Caco-2 (cell line): ENCODE data around the gene ZDHHC22. TPM values are rescaled to one million over a fixed set of nuclear protein-coding genes. Genes with fewer than 3 reads are reported as not detected.

Source experiments
- BruUV-seq: library from RNA; stranded (reverse); fragments of 400-500 nt; replicated peaks from 2 replicates; lab custom pipeline; 2021; lab: Mats Ljungman, UMichigan
- CTCF ChIA-PET: fragments of 300-600 bp; sonication (Branson Sonifier 250); formaldehyde crosslinking; loops from one replicate; lab custom pipeline; 2022; ENCODE audit warnings: antibody characterized with exemption; lab: Charles Lee
- POLR2A ChIA-PET: fragments of 300-600 bp; sonication (Branson Sonifier 250); formaldehyde crosslinking; loops from one replicate; lab custom pipeline; 2022; ENCODE audit warnings: antibody characterized with exemption; lab: Charles Lee
- DNase-seq, 2 experiments: peaks; one replicate each; pipeline versions ENCODE4 v3.0.0 to v3.0.0-alpha.2; 2020 to 2022
- H3K27me3 ChIP-seq: replicated peaks from 2 replicates; pipeline ENCODE4 v1.6.0; 2011; ENCODE audit warnings: low read length; ENCODE audit not compliant: control insufficient read depth, insufficient read depth
- H3K36me3 ChIP-seq: 2 replicates; pipeline ENCODE4 v1.5.1; 2011; ENCODE audit warnings: low read length; ENCODE audit not compliant: control insufficient read depth, insufficient read depth
- H3K4me1 ChIP-seq: fragments of 250-450 bp; sonication (Bioruptor Pico); 2 replicates; pipeline ENCODE4 v1.5.1; 2020; ENCODE audit warnings: mild to moderate bottlenecking
- H3K4me3 ChIP-seq: 2 replicates; pipeline ENCODE4 v1.5.1; 2011; ENCODE audit warnings: low read depth, mild to moderate bottlenecking, control low read depth, low read length
- H3K9me3 ChIP-seq: fragments of 250-450 bp; sonication (Bioruptor Pico); 2 replicates; pipeline ENCODE4 v1.5.1; 2020; ENCODE audit warnings: mild to moderate bottlenecking, moderate library complexity
- H3K27ac Mint-ChIP-seq: one replicate; pipeline ENCODE4 v1.8.0; 2022; ENCODE audit warnings: mixed read lengths; ENCODE audit not compliant: unreplicated experiment
- H3K27me3 Mint-ChIP-seq: one replicate; pipeline ENCODE4 v1.8.0; 2022; ENCODE audit warnings: mixed read lengths; ENCODE audit not compliant: insufficient read depth, unreplicated experiment
- H3K36me3 Mint-ChIP-seq: one replicate; pipeline ENCODE4 v1.8.0; 2022; ENCODE audit warnings: mild to moderate bottlenecking, mixed read lengths; ENCODE audit not compliant: insufficient read depth, unreplicated experiment
- H3K4me1 Mint-ChIP-seq: one replicate; pipeline ENCODE4 v1.8.0; 2022; ENCODE audit warnings: low read depth, mixed read lengths; ENCODE audit not compliant: unreplicated experiment
- H3K4me3 Mint-ChIP-seq: one replicate; pipeline ENCODE4 v1.8.0; 2022; ENCODE audit warnings: mild to moderate bottlenecking, moderate library complexity, mixed read lengths; ENCODE audit not compliant: unreplicated experiment
- H3K9me3 Mint-ChIP-seq: one replicate; pipeline ENCODE4 v1.8.0; 2022; ENCODE audit warnings: mixed read lengths; ENCODE audit not compliant: unreplicated experiment
- intact Hi-C: fragments of 100-400 bp; cut with micrococcal nuclease; formaldehyde crosslinking; loops from one replicate; pipeline ENCODE4 v1.10.0; 2022; ENCODE audit not compliant: unreplicated experiment
- total RNA-seq: library from RNA; stranded (reverse); gene quantifications from 2 replicates; pipeline ENCODE4 v1.2.3, GENCODE V29; 2022
- TF ChIP-seq, protein P1 (sequence below), 2 experiments: fragments of 200-600 bp in 1 of 2; IDR thresholded peaks; 1 replicate in 1 of 2; 2 replicates in 1 of 2; pipeline versions ENCODE4 v1.5.1 to v1.8.0; 2011 to 2022; ENCODE audit warnings: antibody characterized with exemption in 1 of 2, control low read depth in 1 of 2, inconsistent platforms in 1 of 2, low read depth in 1 of 2, low read length in 1 of 2, mild to moderate bottlenecking in 1 of 2, moderate library complexity in 1 of 2; ENCODE audit not compliant: insufficient read depth in 1 of 2, severe bottlenecking in 1 of 2, unreplicated experiment in 1 of 2

The ZDHHC22 gene
- total RNA-seq, 1 experiment from 2014 or later, result not detected

DNA sequence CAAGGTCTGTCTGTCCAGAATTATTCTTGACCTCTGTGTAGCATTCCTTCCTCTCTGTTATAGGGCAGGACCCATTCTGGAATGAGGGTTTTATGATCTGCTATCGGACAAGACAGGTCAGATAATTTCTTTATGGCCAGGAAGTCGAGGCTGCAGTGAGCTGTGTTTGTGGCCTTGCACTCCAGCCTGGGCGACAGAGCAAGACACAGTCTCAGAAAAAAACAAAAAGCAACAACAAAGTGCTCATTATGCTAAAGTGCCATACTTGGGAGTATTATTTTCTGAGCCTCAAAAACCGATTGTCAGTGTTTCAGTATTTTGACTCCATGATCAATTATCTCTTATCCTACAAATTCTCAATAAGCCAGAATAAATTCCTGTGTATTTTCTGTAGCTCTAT, 39.4 kb downstream of the ZDHHC22 start:
- ChIA-PET CTCF (no interaction called here), POLR2A (no interaction called here)
- Histone ChIP-seq H3K4me3 (no peak overlapping the region), H3K36me3 (no peaks in the 10 kb centered on the region; the same call in 1 of the 2 replicates), H3K4me1 (no peaks in the 10 kb centered on the region; the same call in 1 of the 2 replicates), H3K27me3 (no peaks in the 10 kb centered on the region), H3K9me3 (no peaks in the 10 kb centered on the region)
- Mint-ChIP-seq H3K9me3 (no peaks in the 10 kb centered on the region), H3K27ac (no peak overlapping the region), H3K27me3 (no peaks in the 10 kb centered on the region), H3K4me3 (no peak overlapping the region), H3K36me3 (peaks cover 10% of the 10 kb centered on the region), H3K4me1 (peaks cover 11% of the 10 kb centered on the region)
- TF ChIP-seq, protein P1, sequence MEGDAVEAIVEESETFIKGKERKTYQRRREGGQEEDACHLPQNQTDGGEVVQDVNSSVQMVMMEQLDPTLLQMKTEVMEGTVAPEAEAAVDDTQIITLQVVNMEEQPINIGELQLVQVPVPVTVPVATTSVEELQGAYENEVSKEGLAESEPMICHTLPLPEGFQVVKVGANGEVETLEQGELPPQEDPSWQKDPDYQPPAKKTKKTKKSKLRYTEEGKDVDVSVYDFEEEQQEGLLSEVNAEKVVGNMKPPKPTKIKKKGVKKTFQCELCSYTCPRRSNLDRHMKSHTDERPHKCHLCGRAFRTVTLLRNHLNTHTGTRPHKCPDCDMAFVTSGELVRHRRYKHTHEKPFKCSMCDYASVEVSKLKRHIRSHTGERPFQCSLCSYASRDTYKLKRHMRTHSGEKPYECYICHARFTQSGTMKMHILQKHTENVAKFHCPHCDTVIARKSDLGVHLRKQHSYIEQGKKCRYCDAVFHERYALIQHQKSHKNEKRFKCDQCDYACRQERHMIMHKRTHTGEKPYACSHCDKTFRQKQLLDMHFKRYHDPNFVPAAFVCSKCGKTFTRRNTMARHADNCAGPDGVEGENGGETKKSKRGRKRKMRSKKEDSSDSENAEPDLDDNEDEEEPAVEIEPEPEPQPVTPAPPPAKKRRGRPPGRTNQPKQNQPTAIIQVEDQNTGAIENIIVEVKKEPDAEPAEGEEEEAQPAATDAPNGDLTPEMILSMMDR (IDR thresholded peaks at IDR 0.05; ENCODE audit: insufficient read depth in 1 of 2, low read depth in 1 of 2, low read length in 1 of 2, severe bottlenecking in 1 of 2, unreplicated experiment in 1 of 2), result no peak
- BruUV-seq, result no TSS peak
- intact Hi-C loops, result no loop called here
- no peak for DNase-seq

DNA sequence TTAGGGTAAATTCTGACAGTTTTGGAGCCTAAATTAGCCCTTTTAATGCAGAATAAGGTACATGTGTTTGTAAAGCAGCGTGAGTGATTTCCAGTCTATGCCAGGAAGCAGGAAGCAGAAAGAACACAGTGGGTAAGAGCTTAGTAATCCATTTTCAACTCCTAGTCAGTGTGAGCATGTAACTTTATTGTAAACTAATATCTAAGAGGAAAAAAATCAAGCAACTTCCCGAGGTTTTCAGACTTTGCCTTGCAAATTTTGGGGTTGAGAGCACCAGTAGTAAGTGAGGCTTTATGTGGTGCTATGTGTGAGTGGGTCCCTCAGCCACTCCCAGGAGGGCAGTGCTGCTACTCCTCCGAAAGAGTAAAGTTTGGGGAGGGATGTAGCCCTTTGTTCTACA, 40.6 kb downstream of the ZDHHC22 start:
- Histone ChIP-seq H3K36me3 (no peaks in the 10 kb centered on the region; the same call in 1 of the 2 replicates), H3K4me1 (peaks cover 4% of the 10 kb centered on the region; the same call in 1 of the 2 replicates), H3K27me3 (no peaks in the 10 kb centered on the region), H3K4me3 (no peak overlapping the region), H3K9me3 (no peaks in the 10 kb centered on the region)
- intact Hi-C loops, result no loop called here
- no peak for DNase-seq
- TF ChIP-seq, protein P1 (IDR thresholded peaks at IDR 0.05; ENCODE audit: insufficient read depth in 1 of 2, low read depth in 1 of 2, low read length in 1 of 2, severe bottlenecking in 1 of 2, unreplicated experiment in 1 of 2), result no peak
- peaks cover 10% of the 10 kb centered on the region for H3K36me3 Mint-ChIP-seq
- no peak overlapping the region for H3K4me3 Mint-ChIP-seq
- no peaks in the 10 kb centered on the region for H3K27me3 Mint-ChIP-seq
- ChIA-PET POLR2A (no interaction called here), CTCF (no interaction called here)
- no TSS peak for BruUV-seq
- H3K27ac Mint-ChIP-seq, result no peak overlapping the region
- H3K4me1 Mint-ChIP-seq, result peaks cover 11% of the 10 kb centered on the region
- no peaks in the 10 kb centered on the region for H3K9me3 Mint-ChIP-seq

DNA sequence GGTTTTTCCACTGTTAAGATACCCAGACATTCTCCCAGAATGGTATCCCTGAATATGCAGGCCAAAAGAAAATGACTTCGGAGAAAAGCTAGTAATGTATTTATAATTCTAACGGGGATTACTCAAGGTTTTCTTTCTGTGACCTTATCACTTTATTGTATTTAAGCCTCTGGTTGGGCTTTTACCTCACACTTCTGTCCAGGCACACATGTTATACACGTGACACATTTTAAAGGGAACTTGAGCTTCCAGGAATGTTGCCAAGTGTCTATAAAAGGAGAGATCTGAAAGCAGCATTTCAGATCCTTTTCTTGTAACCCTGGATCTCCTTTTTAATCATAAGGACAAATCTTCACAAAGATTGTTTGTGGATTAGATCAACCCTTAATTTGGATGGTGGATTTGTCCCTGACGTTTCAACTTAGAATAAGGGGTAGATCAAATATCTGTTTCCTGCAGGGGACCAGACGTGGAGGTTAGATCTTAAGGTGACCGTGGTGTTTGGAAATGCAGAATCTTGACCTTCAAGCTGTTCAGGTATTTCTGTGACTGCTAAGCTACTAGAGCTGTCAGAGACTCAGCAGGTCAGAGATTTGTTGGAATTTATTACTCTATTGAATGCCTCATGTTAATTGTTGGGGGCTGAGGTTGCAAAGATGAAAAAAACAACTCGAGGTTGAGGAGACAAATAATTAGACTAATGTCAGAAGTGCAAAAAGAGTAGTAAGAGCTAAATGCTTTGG, 42.0 kb downstream of the ZDHHC22 start:
- Mint-ChIP-seq H3K36me3 (peaks cover 10% of the 10 kb centered on the region), H3K4me1 (peaks cover 11% of the 10 kb centered on the region), H3K4me3 (peak overlapping the region; percentile 90), H3K9me3 (no peaks in the 10 kb centered on the region), H3K27me3 (no peaks in the 10 kb centered on the region), H3K27ac (peak overlapping the region; percentile 97)
- ChIA-PET POLR2A (no interaction called here), CTCF (interaction anchor here (0.6 to 2.0 kb wide), 4 partner anchors 29 to 1193 kb away, joined by 3 to 9 read pairs (median 6); no protein-coding TSS in a partner anchor)
- no peaks in the 10 kb centered on the region; the same call in 1 of the 2 replicates for H3K36me3 ChIP-seq
- H3K4me1 ChIP-seq, result peaks cover 5% of the 10 kb centered on the region; the same call in 1 of the 2 replicates
- TF ChIP-seq, protein P1 (IDR thresholded peaks at IDR 0.05; ENCODE audit: insufficient read depth in 1 of 2, low read depth in 1 of 2, low read length in 1 of 2, severe bottlenecking in 1 of 2, unreplicated experiment in 1 of 2), result no peak
- peak overlapping the region; percentile 88 for H3K4me3 ChIP-seq
- intact Hi-C loops, result loop anchor here (2.0 kb wide), 1 partner anchor 221 kb away; the partner anchor contains the start of genes GSTZ1 and POMT2
- no peaks in the 10 kb centered on the region for H3K9me3 ChIP-seq
- no peak for DNase-seq
- no peaks in the 10 kb centered on the region for H3K27me3 ChIP-seq
- BruUV-seq, result TSS peak; percentile 21
